Activated naive CD4-positive, alpha-beta T cell treated with Interleukin-2 at 50 U/mL for 16 hours (primary cell): ENCODE data around the gene RPL22L1.
"Not testable (repeated sequence)": the region's sequence is repeated elsewhere in the genome, so short reads cannot be mapped to it uniquely, and the experiment has no call there.

Experiments used
- DNase-seq: peaks from one replicate; pipeline ENCODE4 v3.0.0-alpha.2; 2020

Gene RPL22L1

GRCh38 chr3:170826047-170826446 lies 43.9 kb downstream of the RPL22L1 start:
- no peak for DNase-seq

GRCh38 chr3:170823562-170823961 lies 46.4 kb downstream of the RPL22L1 start:
- DNase-seq, result not testable (repeated sequence)

GRCh38 chr3:170818325-170818724 lies 51.7 kb downstream of the RPL22L1 start:
- not testable (repeated sequence) for DNase-seq

- DNase-seq, result not testable (repeated sequence)
These were observed 52.5 kb downstream of the RPL22L1 start for GRCh38 chr3:170817471-170817870.

- no peak for DNase-seq
These were observed 53.2 kb downstream of the RPL22L1 start for GRCh38 chr3:170816841-170817240.

GRCh38 chr3:170816341-170816740 lies 53.7 kb downstream of the RPL22L1 start:
- DNase-seq, result no peak

- DNase-seq, result no peak
These were observed 54.1 kb downstream of the RPL22L1 start for GRCh38 chr3:170815936-170816335.

- DNase-seq, result no peak
These were observed 54.7 kb downstream of the RPL22L1 start for GRCh38 chr3:170815340-170815739.
